Fibroblast of pulmonary artery (primary cell): ENCODE results near the gene SLC29A4.

Experiments used
- DNase-seq: peaks from one replicate; pipeline ENCODE4 v3.0.0-alpha.2; 2010; ENCODE audit warnings: low read depth
- H3K4me3 ChIP-seq: replicated peaks from 2 replicates; pipeline ENCODE4 v1.5.1; 2011; ENCODE audit warnings: low read depth, mild to moderate bottlenecking, control low read depth, low read length, moderate library complexity
- CTCF ChIP-seq: IDR thresholded peaks from 2 replicates; pipeline ENCODE4 v1.5.1; 2011; ENCODE audit warnings: mild to moderate bottlenecking, control low read depth, low read length, inconsistent platforms; ENCODE audit errors: missing control alignments

The SLC29A4 gene

GRCh38 chr7:5294169-5294987 is 11.6 kb downstream of the SLC29A4 start:
- no peak for TF ChIP-seq CTCF
- no peak for DNase-seq
- H3K4me3 ChIP-seq, result no peak overlapping the region

GRCh38 chr7:5295039-5296014 is 12.6 kb downstream of the SLC29A4 start:
- DNase-seq, result no peak
- TF ChIP-seq CTCF, result no peak
- no peak overlapping the region for H3K4me3 ChIP-seq

GRCh38 chr7:5296015-5296610 is 13.4 kb downstream of the SLC29A4 start:
- DNase-seq, result no peak

GRCh38 chr7:5296611-5297226 is 14.0 kb downstream of the SLC29A4 start:
- no peak for TF ChIP-seq CTCF
- no peak for DNase-seq

More at GRCh38 chr7:5296015-5296610, 13.4 kb downstream of the SLC29A4 start:
- no peak overlapping the region for H3K4me3 ChIP-seq
- no peak for TF ChIP-seq CTCF

GRCh38 chr7:5300366-5300765 is 17.6 kb downstream of the SLC29A4 start:
- H3K4me3 ChIP-seq, result no peak overlapping the region
- no peak for TF ChIP-seq CTCF
- no peak for DNase-seq

More at GRCh38 chr7:5296611-5297226, 14.0 kb downstream of the SLC29A4 start:
- no peak overlapping the region for H3K4me3 ChIP-seq

- no peak for TF ChIP-seq CTCF
- H3K4me3 ChIP-seq, result no peak overlapping the region
- DNase-seq, result no peak
Observed at GRCh38 chr7:5302577-5302976, 19.8 kb downstream of the SLC29A4 start.
